ENCODE measurements around the gene DGCR2.
"Not testable (repeated sequence)": the region's sequence is repeated elsewhere in the genome, so short reads cannot be mapped to it uniquely, and the experiment has no call there.

GRCh38 chr22:19084126-19084525 lies 38.1 kb downstream of the DGCR2 start:
- TF ChIP-seq CTCF, EP300 (IDR thresholded peaks at IDR 0.05): not testable (repeated sequence)
